Measurements from ENCODE around the gene OR52N5. TPM values are rescaled to one million over a fixed set of nuclear protein-coding genes. Genes with fewer than 3 reads are reported as not detected.

The OR52N5 gene
- total RNA-seq, 4 donors from 2014 or later = 11.9 TPM; not detected in 3

DNA sequence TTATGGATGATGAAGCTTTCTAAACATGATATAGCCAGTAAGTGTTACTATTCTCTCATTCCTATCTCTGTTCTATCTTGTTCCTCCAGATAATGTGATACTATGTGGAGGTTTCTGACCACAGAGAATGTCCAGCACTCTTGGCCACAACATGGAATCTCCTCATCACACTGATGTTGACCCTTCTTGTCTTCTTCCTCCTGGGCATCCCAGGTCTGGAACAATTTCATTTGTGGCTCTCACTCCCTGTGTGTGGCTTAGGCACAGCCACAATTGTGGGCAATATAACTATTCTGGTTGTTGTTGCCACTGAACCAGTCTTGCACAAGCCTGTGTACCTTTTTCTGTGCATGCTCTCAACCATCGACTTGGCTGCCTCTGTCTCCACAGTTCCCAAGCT lies 56.8 kb downstream of the OR52N5 start:
- no peak for DNase-seq (ENCODE audit: low spot score)
- TF ChIP-seq, protein P1, sequence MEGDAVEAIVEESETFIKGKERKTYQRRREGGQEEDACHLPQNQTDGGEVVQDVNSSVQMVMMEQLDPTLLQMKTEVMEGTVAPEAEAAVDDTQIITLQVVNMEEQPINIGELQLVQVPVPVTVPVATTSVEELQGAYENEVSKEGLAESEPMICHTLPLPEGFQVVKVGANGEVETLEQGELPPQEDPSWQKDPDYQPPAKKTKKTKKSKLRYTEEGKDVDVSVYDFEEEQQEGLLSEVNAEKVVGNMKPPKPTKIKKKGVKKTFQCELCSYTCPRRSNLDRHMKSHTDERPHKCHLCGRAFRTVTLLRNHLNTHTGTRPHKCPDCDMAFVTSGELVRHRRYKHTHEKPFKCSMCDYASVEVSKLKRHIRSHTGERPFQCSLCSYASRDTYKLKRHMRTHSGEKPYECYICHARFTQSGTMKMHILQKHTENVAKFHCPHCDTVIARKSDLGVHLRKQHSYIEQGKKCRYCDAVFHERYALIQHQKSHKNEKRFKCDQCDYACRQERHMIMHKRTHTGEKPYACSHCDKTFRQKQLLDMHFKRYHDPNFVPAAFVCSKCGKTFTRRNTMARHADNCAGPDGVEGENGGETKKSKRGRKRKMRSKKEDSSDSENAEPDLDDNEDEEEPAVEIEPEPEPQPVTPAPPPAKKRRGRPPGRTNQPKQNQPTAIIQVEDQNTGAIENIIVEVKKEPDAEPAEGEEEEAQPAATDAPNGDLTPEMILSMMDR (IDR thresholded peaks at IDR 0.05) = no peak
- no peak for ATAC-seq (ENCODE audit: low FRiP score)

Other genes starting within 250 kb of the OR52N5 start
- gene OR52H1, start 234.8 kb downstream of the OR52N5 start, total RNA-seq = 1 to 10 TPM in 1 of 4 donors, under 1 TPM in 1, not detected in 2; 0.48 to 1.8 TPM
- gene OR52B6, start 202.5 kb downstream of the OR52N5 start, total RNA-seq = not detected
- 1 to 10 TPM; 1.9 to 3.3 (median 2.8) TPM for gene TRIM6, start 186.7 kb downstream of the OR52N5 start, total RNA-seq
- gene TRIM34, start 158.4 kb downstream of the OR52N5 start, total RNA-seq = 1 to 10 TPM; 3.7 to 9.6 (median 6.6) TPM
- gene TRIM5, start 98.3 kb downstream of the OR52N5 start, total RNA-seq = 10 to 100 TPM; 18.0 to 24.4 (median 21.1) TPM
- gene TRIM22, start 93.6 kb downstream of the OR52N5 start, total RNA-seq = 100 to 1,000 TPM in 1 of 4 donors, 10 to 100 TPM in 3; 22.3 to 163 (median 55.7) TPM
- gene OR56B1, start 46.9 kb downstream of the OR52N5 start, total RNA-seq = under 1 TPM in 1 of 4 donors, not detected in 3; 0.47 TPM
- under 1 TPM in 1 of 4 donors, not detected in 3; 0.72 TPM for gene OR52N4, start 29.1 kb downstream of the OR52N5 start, total RNA-seq
- gene OR52N1, start 7.9 kb upstream of the OR52N5 start, total RNA-seq = 10 to 100 TPM in 1 of 4 donors, 1 to 10 TPM in 1, under 1 TPM in 1, not detected in 1; 0.46 to 13.9 (median 2.4) TPM
- gene OR52N2, start 25.6 kb upstream of the OR52N5 start, total RNA-seq = not detected
- gene OR52E6, start 58.5 kb upstream of the OR52N5 start, total RNA-seq = not detected
- gene OR52E8, start 74.3 kb upstream of the OR52N5 start, total RNA-seq = not detected
- gene OR52E4, start 97.3 kb upstream of the OR52N5 start, total RNA-seq = not detected
- not detected for gene OR52E5, start 109.9 kb upstream of the OR52N5 start, total RNA-seq
- not detected for gene OR56A3, start 158.9 kb upstream of the OR52N5 start, total RNA-seq
- gene OR56A5, start 185.1 kb upstream of the OR52N5 start, total RNA-seq = not detected
- gene OR52L1, start 203.6 kb upstream of the OR52N5 start, total RNA-seq = not detected
- not detected for gene OR56A4, start 223.6 kb upstream of the OR52N5 start, total RNA-seq
- gene OR56A1, start 247.4 kb upstream of the OR52N5 start, total RNA-seq = under 1 TPM in 1 of 4 donors, not detected in 3; 0.06 TPM